ENCODE data around the gene GRB10. TPM values are rescaled to one million over a fixed set of nuclear protein-coding genes. Genes with fewer than 3 reads are reported as not detected.
"Not testable (repeated sequence)": the region's sequence is repeated elsewhere in the genome, so short reads cannot be mapped to it uniquely, and the experiment has no call there.

GRB10 gene
- total RNA-seq, 1 experiment from 2014 or later = 47.9 TPM

GRCh38 chr7:50552139-50552538 lies 230.6 kb downstream of the GRB10 start:
- Histone ChIP-seq H3K4me2 (no peak overlapping the region), H3K27me3 (ENCODE audit: insufficient read depth, low read depth) (peaks cover 11% of the 10 kb centered on the region; the same call in 1 of the 2 replicates), H4K20me1 (ENCODE audit: insufficient read depth) (no peaks in the 10 kb centered on the region), H2AFZ (no peak overlapping the region), H3K27ac (no peak overlapping the region), H3K79me2 (ENCODE audit: low read depth) (no peaks in the 10 kb centered on the region), H3K9me3 (ENCODE audit: insufficient read depth, low read depth) (no peaks in the 10 kb centered on the region; the same call in 1 of the 2 replicates), H3K36me3 (ENCODE audit: low read depth) (no peaks in the 10 kb centered on the region), H3F3A (ENCODE audit: insufficient read depth, low read depth) (no peaks in the 10 kb centered on the region; the same call in 1 of the 2 replicates), H3K4me1 (replicated peaks; ENCODE audit: insufficient read depth) (peaks cover 9% of the 10 kb centered on the region), H3K4me3 (no peak overlapping the region), H3K9me2 (ENCODE audit: insufficient read depth) (no peaks in the 10 kb centered on the region)
- TF ChIP-seq CTCF (conservative IDR thresholded peaks at IDR 0.05) (no peak), EZH2 (IDR thresholded peaks at IDR 0.05; ENCODE audit: low read depth) (no peak)
- CTCF ChIA-PET = no interaction called here
- POLR2A ChIA-PET (ENCODE audit: unreplicated experiment) = interaction anchor here (0.6 kb wide), 1 partner anchor 13 kb away, joined by 4 read pairs; no protein-coding TSS in a partner anchor
- BruUV-seq (replicated peaks) = no TSS peak
- intact Hi-C loops (cut with micrococcal nuclease; ENCODE audit: unreplicated experiment) = no loop called here
- DNase-seq = no peak

- peaks cover 11% of the 10 kb centered on the region; the same call in 1 of the 2 replicates for H3K27me3 ChIP-seq (ENCODE audit: insufficient read depth, low read depth)
- H3K4me2 ChIP-seq; H3K4me3 ChIP-seq; H4K20me1 ChIP-seq (ENCODE audit: insufficient read depth); H3K36me3 ChIP-seq (ENCODE audit: low read depth); DNase-seq; CTCF ChIA-PET; H3K9me3 ChIP-seq (ENCODE audit: insufficient read depth, low read depth); H3K9me2 ChIP-seq (ENCODE audit: insufficient read depth); BruUV-seq (replicated peaks); intact Hi-C loops (cut with micrococcal nuclease; ENCODE audit: unreplicated experiment); H3K79me2 ChIP-seq (ENCODE audit: low read depth); H3K27ac ChIP-seq; H2AFZ ChIP-seq; H3F3A ChIP-seq (ENCODE audit: insufficient read depth, low read depth); H3K4me1 ChIP-seq (replicated peaks; ENCODE audit: insufficient read depth): not testable (repeated sequence)
- POLR2A ChIA-PET (ENCODE audit: unreplicated experiment) = interaction anchor here (1.0 kb wide), 1 partner anchor 11 kb away, joined by 5 read pairs; no protein-coding TSS in a partner anchor
These were observed 237.1 kb downstream of the GRB10 start for GRCh38 chr7:50545613-50546012.

- CTCF ChIA-PET = no interaction called here
- H3K4me3 ChIP-seq = no peak overlapping the region
- H3K4me2 ChIP-seq = no peak overlapping the region
- no peaks in the 10 kb centered on the region for H3K4me1 ChIP-seq (replicated peaks; ENCODE audit: insufficient read depth)
- H3K27me3 ChIP-seq (ENCODE audit: insufficient read depth, low read depth) = peaks cover 8% of the 10 kb centered on the region; the same call in 1 of the 2 replicates
- no peak overlapping the region for H2AFZ ChIP-seq
- H3K36me3 ChIP-seq (ENCODE audit: low read depth) = no peaks in the 10 kb centered on the region
- H3K79me2 ChIP-seq (ENCODE audit: low read depth) = no peaks in the 10 kb centered on the region
- TF ChIP-seq CTCF (conservative IDR thresholded peaks at IDR 0.05) (no peak), EZH2 (IDR thresholded peaks at IDR 0.05; ENCODE audit: low read depth) (no peak)
- no peaks in the 10 kb centered on the region for H4K20me1 ChIP-seq (ENCODE audit: insufficient read depth)
- no peaks in the 10 kb centered on the region for H3F3A ChIP-seq (ENCODE audit: insufficient read depth, low read depth)
- H3K27ac ChIP-seq = no peak overlapping the region
- intact Hi-C loops (cut with micrococcal nuclease; ENCODE audit: unreplicated experiment) = no loop called here
- no TSS peak for BruUV-seq (replicated peaks)
- no peak for DNase-seq
- POLR2A ChIA-PET (ENCODE audit: unreplicated experiment) = interaction anchor here (1.0 kb wide), 1 partner anchor 10 kb away, joined by 5 read pairs; no protein-coding TSS in a partner anchor
- H3K9me2 ChIP-seq (ENCODE audit: insufficient read depth) = no peaks in the 10 kb centered on the region
- no peaks in the 10 kb centered on the region for H3K9me3 ChIP-seq (ENCODE audit: insufficient read depth, low read depth)
These were observed 237.7 kb downstream of the GRB10 start for GRCh38 chr7:50544992-50545391.
